ENCODE results near the gene ENPP1.

- TF ChIP-seq EZH2 (IDR thresholded peaks at IDR 0.05; ENCODE audit: borderline replicate concordance, low read depth, low read length) (no peak), TAF1 (IDR thresholded peaks at IDR 0.05; ENCODE audit: control insufficient read depth, extremely low read depth, insufficient read depth, low read length, severe bottlenecking) (no peak), SMC3 (conservative IDR thresholded peaks at IDR 0.05; ENCODE audit: insufficient read depth, low read depth, low read length) (no peak), CTCF (IDR thresholded peaks at IDR 0.05 in 2 of 3, conservative IDR thresholded peaks at IDR 0.05 in 1 of 3; ENCODE audit: insufficient read depth in 2 of 3, low read depth in 1 of 3, low read length in 3 of 3) (no peak), ATF3 (IDR thresholded peaks at IDR 0.05) (no peak), ATF3 (CRISPR knock-in tag; conservative IDR thresholded peaks at IDR 0.05) (no peak), XRCC5 (IDR thresholded peaks at IDR 0.05; ENCODE audit: low read depth, low read length) (no peak), RBBP5 (IDR thresholded peaks at IDR 0.05; ENCODE audit: borderline replicate concordance, insufficient read depth, low read length, poor library complexity, severe bottlenecking) (no peak), ZBTB8A (IDR thresholded peaks at IDR 0.05; ENCODE audit: partially characterized antibody) (no peak), ZNF282 (CRISPR knock-in tag; IDR thresholded peaks at IDR 0.05) (no peak), BRF1 (IDR thresholded peaks at IDR 0.05; ENCODE audit: borderline replicate concordance, extremely low read depth, insufficient read length) (no peak), BDP1 (IDR thresholded peaks at IDR 0.05; ENCODE audit: insufficient read depth, insufficient read length) (no peak)
Observed at GRCh38 chr6:131811500-131811899, 3.7 kb downstream of the ENPP1 start.

Measured in K562 (cell line).